CD14-positive monocyte (primary cell): ENCODE results near the gene TANC1. TPM values are rescaled to one million over a fixed set of nuclear protein-coding genes. Genes with fewer than 3 reads are reported as not detected.

Experiments used
- DNase-seq, 3 donors: peaks; one replicate each; pipeline ENCODE4 v3.0.0-alpha.2; 2011 to 2022
- H2AFZ ChIP-seq: 2 replicates; pipeline ENCODE4 v1.6.0; 2012; ENCODE audit warnings: mild to moderate bottlenecking, low read depth, low read length, inconsistent platforms; ENCODE audit not compliant: insufficient read depth, poor library complexity, severe bottlenecking
- H3K27ac ChIP-seq, 2 donors: 1 replicate in 1 of 2; 2 replicates in 1 of 2; pipeline ENCODE4 v1.5.1; 2012 to 2013; ENCODE audit warnings: low read length in 2 of 2, control low read depth in 1 of 2, inconsistent platforms in 1 of 2, low read depth in 1 of 2, mild to moderate bottlenecking in 1 of 2
- H3K27me3 ChIP-seq, 2 donors: one replicate each; pipeline versions ENCODE4 v1.6.0 to v1.6.1; 2011 to 2013; ENCODE audit warnings: low read length in 2 of 2; ENCODE audit not compliant: control insufficient read depth in 2 of 2, insufficient read depth in 2 of 2
- H3K36me3 ChIP-seq, 2 donors: replicated peaks in 1 of 2; 1 replicate in 1 of 2; 2 replicates in 1 of 2; pipeline versions ENCODE4 v1.5.1 to v1.6.1; 2012 to 2013; ENCODE audit warnings: low read length in 2 of 2, control low read depth in 1 of 2, inconsistent platforms in 1 of 2, mild to moderate bottlenecking in 1 of 2; ENCODE audit not compliant: insufficient read depth in 2 of 2, control insufficient read depth in 1 of 2
- H3K4me1 ChIP-seq, 2 donors: 1 replicate in 1 of 2; 2 replicates in 1 of 2; pipeline versions ENCODE4 v1.5.1 to v1.6.1; 2012 to 2013; ENCODE audit warnings: low read length in 2 of 2, control low read depth in 1 of 2, inconsistent platforms in 1 of 2, mild to moderate bottlenecking in 1 of 2, moderate library complexity in 1 of 2; ENCODE audit not compliant: insufficient read depth in 2 of 2, control insufficient read depth in 1 of 2
- H3K4me2 ChIP-seq: replicated peaks from 2 replicates; pipeline ENCODE3; 2012; ENCODE audit warnings: low read length, moderate library complexity, mild to moderate bottlenecking; ENCODE audit not compliant: poor library complexity, severe bottlenecking; ENCODE audit errors: extremely low read depth
- H3K4me3 ChIP-seq, 3 experiments: fragments of 200-600 bp in 1 of 3; sonication (generic) in 1 of 3; replicated peaks in 1 of 3; 1 replicate in 2 of 3; 2 replicates in 1 of 3; pipeline ENCODE4 v1.5.1; 2011 to 2013; ENCODE audit warnings: low read length in 3 of 3, mild to moderate bottlenecking in 3 of 3, control low read depth in 2 of 3, low read depth in 2 of 3, inconsistent platforms in 1 of 3, moderate library complexity in 1 of 3
- H3K79me2 ChIP-seq: 2 replicates; pipeline ENCODE4 v1.6.0; 2012; ENCODE audit warnings: mild to moderate bottlenecking, control low read depth, inconsistent platforms, low read length, moderate library complexity; ENCODE audit not compliant: insufficient read depth
- H3K9ac ChIP-seq: 2 replicates; pipeline ENCODE4 v1.6.0; 2017; ENCODE audit warnings: low read length, mild to moderate bottlenecking; ENCODE audit not compliant: insufficient read depth, poor library complexity, severe bottlenecking
- H3K9me3 ChIP-seq, 2 donors: replicated peaks in 1 of 2; 1 replicate in 1 of 2; 2 replicates in 1 of 2; pipeline versions ENCODE4 v1.5.1 to v1.6.1; 2012 to 2013; ENCODE audit warnings: low read length in 2 of 2, control low read depth in 1 of 2; ENCODE audit not compliant: control insufficient read depth in 1 of 2, insufficient read depth in 1 of 2
- H4K20me1 ChIP-seq: 2 replicates; pipeline ENCODE4 v1.6.0; 2012; ENCODE audit warnings: mild to moderate bottlenecking, low read length, control low read depth, moderate library complexity; ENCODE audit not compliant: insufficient read depth
- H3K27ac Mint-ChIP-seq, 7 donors: one replicate each; pipeline ENCODE4 v1.8.0; 2020; ENCODE audit warnings: mild to moderate bottlenecking in 7 of 7, mixed read lengths in 7 of 7, moderate library complexity in 6 of 7, inconsistent platforms in 2 of 7
- H3K27me3 Mint-ChIP-seq, 3 donors: one replicate each; pipeline ENCODE4 v1.8.0; 2021 to 2022; ENCODE audit warnings: low read depth in 3 of 3, mild to moderate bottlenecking in 3 of 3, mixed read lengths in 3 of 3, moderate library complexity in 3 of 3, inconsistent platforms in 1 of 3
- H3K36me3 Mint-ChIP-seq, 2 donors: one replicate each; pipeline ENCODE4 v1.8.0; 2020; ENCODE audit warnings: mixed read lengths in 2 of 2, inconsistent platforms in 1 of 2, mild to moderate bottlenecking in 1 of 2
- H3K4me1 Mint-ChIP-seq: one replicate; pipeline ENCODE4 v1.8.0; 2020; ENCODE audit warnings: mild to moderate bottlenecking, mixed read lengths
- H3K4me3 Mint-ChIP-seq, 2 donors: one replicate each; pipeline ENCODE4 v1.8.0; 2020; ENCODE audit warnings: mild to moderate bottlenecking in 2 of 2, mixed read lengths in 2 of 2, moderate library complexity in 1 of 2
- H3K9me3 Mint-ChIP-seq, 7 donors: one replicate each; pipeline ENCODE4 v1.8.0; 2020 to 2022; ENCODE audit warnings: mixed read lengths in 7 of 7, mild to moderate bottlenecking in 6 of 7, moderate library complexity in 6 of 7, inconsistent platforms in 2 of 7
- WGBS: methylation state at CpG from one replicate; pipeline ENCODE4 v1.1.5; 2013; ENCODE audit warnings: missing lambda C conversion rate; ENCODE audit not compliant: insufficient coverage; 5-methylcytosine and 5-hydroxymethylcytosine counted together
- intact Hi-C, 2 donors: fragments of 100-400 bp; cut with micrococcal nuclease; formaldehyde crosslinking; loops; one replicate each; pipeline versions ENCODE4 v1.15.0 to v1.15.1; 2023
- polyA plus RNA-seq, 3 donors: library from polyadenylated mRNA; depleted of rRNA in 1 of 3; unstranded in 2 of 3; stranded (reverse) in 1 of 3; fragments of 300-500 nt in 2 of 3; fragments of >200 nt in 1 of 3; fragmentation: Illumina TruSeq in 2 of 3; gene quantifications; 1 replicate in 2 of 3; 2 replicates in 1 of 3; pipeline ENCODE4 v1.2.3, GENCODE V29; 2012 to 2021
- TF ChIP-seq, protein P1 (sequence below): fragments of 200-600 bp; IDR thresholded peaks from one replicate; pipeline ENCODE4 v1.8.0; 2022; ENCODE audit warnings: antibody characterized with exemption, mild to moderate bottlenecking

TANC1 gene
- polyA plus RNA-seq, 3 donors = 0.04 TPM; not detected in 2

DNA sequence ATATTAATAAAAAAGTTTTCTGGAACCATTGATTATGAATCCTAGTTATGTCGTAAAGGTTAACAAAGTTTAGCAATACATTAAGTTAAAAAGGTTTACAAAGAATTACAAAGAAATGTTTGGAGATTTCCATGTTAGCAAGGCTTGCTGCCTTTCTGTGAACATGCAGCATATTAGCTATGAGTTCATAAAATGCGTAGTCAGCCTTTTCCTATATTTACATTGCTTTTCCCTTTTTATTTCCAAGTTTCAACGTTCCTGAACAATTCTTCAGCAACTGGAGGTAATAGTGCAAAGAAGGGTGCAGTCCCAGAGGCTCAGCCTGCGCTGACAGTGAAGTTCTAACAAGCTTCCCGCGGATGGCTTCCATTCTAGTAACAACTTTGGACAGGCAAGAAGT is 266.4 kb downstream of the TANC1 start:
- H3K36me3 ChIP-seq = peaks cover 34 to 81% of the 10 kb centered on the region in 2 donors
- H3K79me2 ChIP-seq = no peaks in the 10 kb centered on the region

GRCh38 chr2:159243529-159243928 is 275.1 kb downstream of the TANC1 start:
- intact Hi-C loops = no loop called here
- Histone ChIP-seq H3K9ac (no peak overlapping the region), H3K4me2 (no peak overlapping the region), H3K9me3 (no peaks in the 10 kb centered on the region), H3K27ac (no peak overlapping the region), H3K79me2 (no peaks in the 10 kb centered on the region), H3K36me3 (peaks cover 33 to 82% of the 10 kb centered on the region in 2 donors), H4K20me1 (no peaks in the 10 kb centered on the region), H2AFZ (no peak overlapping the region), H3K4me1 (no peaks in the 10 kb centered on the region), H3K4me3 (no peak overlapping the region), H3K27me3 (no peaks in the 10 kb centered on the region)
- no peak for DNase-seq
- no peaks in the 10 kb centered on the region for H3K4me1 Mint-ChIP-seq
- no peak overlapping the region for H3K27ac Mint-ChIP-seq
- peaks cover 0 to 4% (median 0%) of the 10 kb centered on the region in 7 donors for H3K9me3 Mint-ChIP-seq
- no peaks in the 10 kb centered on the region for H3K27me3 Mint-ChIP-seq
- peaks cover 76 to 87% of the 10 kb centered on the region in 2 donors for H3K36me3 Mint-ChIP-seq
- TF ChIP-seq, protein P1, sequence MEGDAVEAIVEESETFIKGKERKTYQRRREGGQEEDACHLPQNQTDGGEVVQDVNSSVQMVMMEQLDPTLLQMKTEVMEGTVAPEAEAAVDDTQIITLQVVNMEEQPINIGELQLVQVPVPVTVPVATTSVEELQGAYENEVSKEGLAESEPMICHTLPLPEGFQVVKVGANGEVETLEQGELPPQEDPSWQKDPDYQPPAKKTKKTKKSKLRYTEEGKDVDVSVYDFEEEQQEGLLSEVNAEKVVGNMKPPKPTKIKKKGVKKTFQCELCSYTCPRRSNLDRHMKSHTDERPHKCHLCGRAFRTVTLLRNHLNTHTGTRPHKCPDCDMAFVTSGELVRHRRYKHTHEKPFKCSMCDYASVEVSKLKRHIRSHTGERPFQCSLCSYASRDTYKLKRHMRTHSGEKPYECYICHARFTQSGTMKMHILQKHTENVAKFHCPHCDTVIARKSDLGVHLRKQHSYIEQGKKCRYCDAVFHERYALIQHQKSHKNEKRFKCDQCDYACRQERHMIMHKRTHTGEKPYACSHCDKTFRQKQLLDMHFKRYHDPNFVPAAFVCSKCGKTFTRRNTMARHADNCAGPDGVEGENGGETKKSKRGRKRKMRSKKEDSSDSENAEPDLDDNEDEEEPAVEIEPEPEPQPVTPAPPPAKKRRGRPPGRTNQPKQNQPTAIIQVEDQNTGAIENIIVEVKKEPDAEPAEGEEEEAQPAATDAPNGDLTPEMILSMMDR = no peak
- no peak overlapping the region for H3K4me3 Mint-ChIP-seq

More for the DNA sequence above, 266.4 kb downstream of the TANC1 start:
- no peak overlapping the region for H3K4me3 ChIP-seq
- TF ChIP-seq, protein P1 = no peak
- no peaks in the 10 kb centered on the region for H3K4me1 Mint-ChIP-seq
- H2AFZ ChIP-seq = no peak overlapping the region
- no peak overlapping the region for H3K27ac Mint-ChIP-seq
- H3K9ac ChIP-seq = no peak overlapping the region
- H3K4me1 ChIP-seq = no peaks in the 10 kb centered on the region
- no peaks in the 10 kb centered on the region for H3K9me3 ChIP-seq
- H3K4me3 Mint-ChIP-seq = no peak overlapping the region
- no peaks in the 10 kb centered on the region for H3K27me3 Mint-ChIP-seq
- DNase-seq = no peak
- WGBS = 93% methylated on average over 3 of the region's 6 CpGs
- intact Hi-C loops = no loop called here
- peaks cover 0 to 3% (median 0%) of the 10 kb centered on the region in 7 donors for H3K9me3 Mint-ChIP-seq
- H3K36me3 Mint-ChIP-seq = peaks cover 50 to 77% of the 10 kb centered on the region in 2 donors
- H4K20me1 ChIP-seq = no peaks in the 10 kb centered on the region
- H3K4me2 ChIP-seq = no peak overlapping the region
- H3K27ac ChIP-seq = no peak overlapping the region
- no peaks in the 10 kb centered on the region for H3K27me3 ChIP-seq
